Loucy (cell line): ENCODE measurements around the gene ARVCF.

ENCODE experiments used
- H2AFZ ChIP-seq: fragments of 200-600 bp; sonication (generic); 2 replicates; pipeline ENCODE4 v1.6.0; 2016; ENCODE audit warnings: antibody characterized with exemption, mild to moderate bottlenecking, low read length, moderate library complexity
- H3F3A ChIP-seq: fragments of 200-600 bp; 2 replicates; pipeline ENCODE4 v1.6.0; 2016; ENCODE audit warnings: antibody characterized with exemption, low read depth, mild to moderate bottlenecking
- H3K27me3 ChIP-seq: fragments of 200-600 bp; sonication (generic); 2 replicates; pipeline ENCODE4 v1.6.1; 2014; ENCODE audit warnings: low read length, mild to moderate bottlenecking; ENCODE audit not compliant: insufficient read depth, poor library complexity, severe bottlenecking
- H3K36me3 ChIP-seq: fragments of 200-600 bp; sonication (generic); 2 replicates; pipeline ENCODE4 v1.6.1; 2016; ENCODE audit warnings: low read length; ENCODE audit not compliant: insufficient read depth
- H3K4me1 ChIP-seq: fragments of 200-600 bp; sonication (generic); 2 replicates; pipeline ENCODE4 v1.5.1; 2014; ENCODE audit warnings: low read length, mild to moderate bottlenecking; ENCODE audit not compliant: insufficient read depth, poor library complexity, severe bottlenecking
- H3K4me2 ChIP-seq: fragments of 200-600 bp; sonication (generic); 2 replicates; pipeline ENCODE4 v1.6.0; 2014; ENCODE audit warnings: antibody characterized with exemption, low read length, low read depth, mild to moderate bottlenecking; ENCODE audit not compliant: poor library complexity, severe bottlenecking
- H3K4me3 ChIP-seq: fragments of 200-600 bp; sonication (generic); 2 replicates; pipeline ENCODE4 v1.5.1; 2014; ENCODE audit warnings: low read length, mild to moderate bottlenecking, mixed read lengths; ENCODE audit not compliant: poor library complexity, severe bottlenecking
- H3K79me2 ChIP-seq: fragments of 200-600 bp; sonication (generic); 2 replicates; pipeline ENCODE4 v1.6.1; 2014; ENCODE audit warnings: low read length; ENCODE audit not compliant: insufficient read depth
- H3K9ac ChIP-seq: fragments of 200-600 bp; sonication (generic); 2 replicates; pipeline ENCODE4 v1.6.0; 2014; ENCODE audit warnings: mild to moderate bottlenecking, low read depth, low read length, moderate library complexity; ENCODE audit not compliant: poor library complexity, severe bottlenecking
- H3K9me2 ChIP-seq: fragments of 200-600 bp; sonication (generic); replicated peaks from 2 replicates; pipeline ENCODE4 v1.6.1; 2016; ENCODE audit warnings: low read depth, low read length, mixed read lengths
- H3K9me3 ChIP-seq: fragments of 200-600 bp; sonication (generic); 2 replicates; pipeline ENCODE4 v1.6.1; 2014; ENCODE audit warnings: mild to moderate bottlenecking, antibody characterized with exemption, low read length, low read depth; ENCODE audit not compliant: insufficient read depth
- H4K20me1 ChIP-seq: fragments of 200-600 bp; sonication (generic); 2 replicates; pipeline ENCODE4 v1.6.0; 2014; ENCODE audit warnings: antibody characterized with exemption, low read length, mild to moderate bottlenecking; ENCODE audit not compliant: insufficient read depth, poor library complexity, severe bottlenecking
- EZH2phosphoT487 ChIP-seq: fragments of 200-600 bp; IDR thresholded peaks from 2 replicates; pipeline ENCODE4 v1.6.1; 2018; ENCODE audit warnings: antibody characterized with exemption, mild to moderate bottlenecking, moderate library complexity, borderline replicate concordance
- TF ChIP-seq, protein P1 (sequence below): fragments of 200-600 bp; sonication (generic); conservative IDR thresholded peaks from 2 replicates; pipeline ENCODE4 v1.5.1; 2014; ENCODE audit warnings: mild to moderate bottlenecking, antibody characterized with exemption, low read length

Gene ARVCF

DNA sequence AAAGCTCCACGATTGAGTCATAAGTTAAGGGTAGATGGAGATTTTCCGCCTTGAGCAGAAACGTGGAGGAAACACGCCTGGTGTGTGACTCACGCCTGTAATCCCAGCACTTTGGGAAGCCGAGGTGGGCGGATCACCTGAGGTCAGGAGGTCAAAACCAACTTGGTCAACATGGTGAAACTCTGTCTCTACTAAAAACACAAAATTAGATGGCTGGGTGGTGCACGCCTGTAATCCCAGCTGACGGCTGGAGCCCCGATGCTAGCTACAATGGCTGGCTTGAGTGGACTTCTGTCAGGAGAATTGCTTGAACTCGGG is 46.1 kb upstream of the ARVCF start:
- Histone ChIP-seq H3K9ac (no peak overlapping the region), H3K4me1 (no peaks in the 10 kb centered on the region), H3K27me3 (no peaks in the 10 kb centered on the region), H3K9me3 (no peaks in the 10 kb centered on the region), H4K20me1 (no peaks in the 10 kb centered on the region), H3K79me2 (no peaks in the 10 kb centered on the region), H3F3A (no peaks in the 10 kb centered on the region), H3K4me3 (no peak overlapping the region), H3K4me2 (no peak overlapping the region), H3K36me3 (no peaks in the 10 kb centered on the region; the same call in 1 of the 2 replicates), H2AFZ (no peak overlapping the region), H3K9me2 (no peaks in the 10 kb centered on the region)
- TF ChIP-seq EZH2phosphoT487 = no peak
- TF ChIP-seq, protein P1, sequence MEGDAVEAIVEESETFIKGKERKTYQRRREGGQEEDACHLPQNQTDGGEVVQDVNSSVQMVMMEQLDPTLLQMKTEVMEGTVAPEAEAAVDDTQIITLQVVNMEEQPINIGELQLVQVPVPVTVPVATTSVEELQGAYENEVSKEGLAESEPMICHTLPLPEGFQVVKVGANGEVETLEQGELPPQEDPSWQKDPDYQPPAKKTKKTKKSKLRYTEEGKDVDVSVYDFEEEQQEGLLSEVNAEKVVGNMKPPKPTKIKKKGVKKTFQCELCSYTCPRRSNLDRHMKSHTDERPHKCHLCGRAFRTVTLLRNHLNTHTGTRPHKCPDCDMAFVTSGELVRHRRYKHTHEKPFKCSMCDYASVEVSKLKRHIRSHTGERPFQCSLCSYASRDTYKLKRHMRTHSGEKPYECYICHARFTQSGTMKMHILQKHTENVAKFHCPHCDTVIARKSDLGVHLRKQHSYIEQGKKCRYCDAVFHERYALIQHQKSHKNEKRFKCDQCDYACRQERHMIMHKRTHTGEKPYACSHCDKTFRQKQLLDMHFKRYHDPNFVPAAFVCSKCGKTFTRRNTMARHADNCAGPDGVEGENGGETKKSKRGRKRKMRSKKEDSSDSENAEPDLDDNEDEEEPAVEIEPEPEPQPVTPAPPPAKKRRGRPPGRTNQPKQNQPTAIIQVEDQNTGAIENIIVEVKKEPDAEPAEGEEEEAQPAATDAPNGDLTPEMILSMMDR = no peak

DNA sequence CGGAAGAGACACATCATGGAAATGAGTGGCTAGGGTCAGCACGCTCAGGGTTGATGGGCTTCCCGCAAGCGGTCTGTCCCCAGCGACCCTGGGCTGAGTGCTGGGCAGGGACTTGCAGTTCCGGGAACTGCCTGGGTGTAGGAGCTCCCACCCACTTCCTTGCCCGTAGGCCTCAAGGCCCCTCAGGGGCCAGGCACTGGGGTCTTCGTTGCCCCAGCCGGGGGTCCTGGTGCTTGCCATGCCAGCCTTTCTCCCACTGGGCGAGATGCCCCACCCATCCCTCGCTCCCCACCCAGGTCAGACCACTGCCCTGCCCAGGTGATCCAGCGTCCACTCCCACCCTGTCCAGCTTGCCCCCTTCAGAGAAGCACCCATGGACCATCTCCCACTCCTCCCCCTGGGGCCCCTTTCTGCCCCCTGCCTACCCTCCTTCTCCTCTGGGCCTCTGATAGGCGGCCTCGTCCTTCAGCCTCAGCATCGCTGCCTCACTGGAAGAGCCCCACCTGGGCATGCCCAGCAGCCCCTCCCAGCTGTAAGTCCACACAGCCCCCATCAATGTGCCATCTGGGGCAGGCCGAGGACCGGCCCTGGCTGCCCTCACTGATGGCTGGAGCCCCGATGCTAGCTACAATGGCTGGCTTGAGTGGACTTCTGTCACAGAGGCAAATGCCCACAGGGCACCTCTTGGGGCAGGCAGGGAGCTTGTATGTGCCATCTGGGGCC is 45.6 kb upstream of the ARVCF start:
- no peaks in the 10 kb centered on the region for H3K4me1 ChIP-seq
- no peak overlapping the region for H3K9ac ChIP-seq
- H3K4me3 ChIP-seq = no peak overlapping the region
- no peak overlapping the region for H2AFZ ChIP-seq
- H3K36me3 ChIP-seq = no peaks in the 10 kb centered on the region; the same call in 1 of the 2 replicates
- no peaks in the 10 kb centered on the region for H3K27me3 ChIP-seq
- no peaks in the 10 kb centered on the region for H4K20me1 ChIP-seq
- H3K9me3 ChIP-seq = no peaks in the 10 kb centered on the region
- no peaks in the 10 kb centered on the region for H3K79me2 ChIP-seq
- no peaks in the 10 kb centered on the region for H3K9me2 ChIP-seq
- no peaks in the 10 kb centered on the region for H3F3A ChIP-seq
- TF ChIP-seq, protein P1 = no peak
- TF ChIP-seq EZH2phosphoT487 = no peak
- no peak overlapping the region for H3K4me2 ChIP-seq

DNA sequence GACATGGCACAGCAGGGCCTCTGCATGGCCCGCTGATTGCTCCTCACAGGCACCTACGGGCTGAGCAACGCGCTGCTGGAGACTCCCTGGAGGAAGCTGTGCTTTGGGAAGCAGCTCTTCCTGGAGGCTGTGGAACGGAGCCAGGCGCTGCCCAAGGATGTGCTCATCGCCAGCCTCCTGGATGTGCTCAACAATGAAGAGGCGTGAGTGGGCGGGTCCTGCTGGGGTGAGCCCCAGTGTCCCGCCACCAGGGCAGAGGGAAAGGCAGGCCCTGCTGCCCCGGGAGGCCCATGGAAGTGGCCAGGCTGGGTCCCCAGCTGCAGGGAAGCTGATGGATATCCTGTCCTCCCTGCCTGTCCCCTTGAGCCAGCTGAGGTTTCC is 44.8 kb upstream of the ARVCF start:
- Histone ChIP-seq H3K4me3 (no peak overlapping the region), H3K9me3 (no peaks in the 10 kb centered on the region), H3K9me2 (no peaks in the 10 kb centered on the region), H3K4me2 (no peak overlapping the region), H3K9ac (no peak overlapping the region), H4K20me1 (no peaks in the 10 kb centered on the region), H3K27me3 (no peaks in the 10 kb centered on the region), H3F3A (no peaks in the 10 kb centered on the region), H3K36me3 (no peaks in the 10 kb centered on the region; the same call in 1 of the 2 replicates), H2AFZ (no peak overlapping the region), H3K79me2 (no peaks in the 10 kb centered on the region), H3K4me1 (no peaks in the 10 kb centered on the region)
- TF ChIP-seq, protein P1 = no peak
- no peak for TF ChIP-seq EZH2phosphoT487
